Endothelial cell of umbilical vein (primary cell): ENCODE data around the gene HSPG2. TPM values are rescaled to one million over a fixed set of nuclear protein-coding genes. Genes with fewer than 3 reads are reported as not detected.

Experiments
- BruUV-seq: library from RNA; stranded (reverse); fragments of 400-500 nt; replicated peaks from 2 replicates; lab custom pipeline; 2021; lab: Mats Ljungman, UMichigan
- CTCF ChIA-PET: fragments of 300-600, 350-600 bp; sonication (Branson Sonifier 250); formaldehyde crosslinking; loops from one replicate; lab custom pipeline; 2021; ENCODE audit warnings: antibody characterized with exemption, inconsistent platforms; lab: Charles Lee
- POLR2A ChIA-PET: fragments of 300-600, 350-600 bp; sonication (Branson Sonifier 250); formaldehyde crosslinking; loops from one replicate; lab custom pipeline; 2021; ENCODE audit warnings: antibody characterized with exemption, inconsistent platforms; lab: Charles Lee
- DNase-seq: peaks from one replicate; pipeline ENCODE4 v3.0.0-alpha.2; 2011; ENCODE audit warnings: low read depth, low spot score
- FAIRE-seq: peaks from 2 replicates; lab custom pipeline; 2011; peaks lifted over from hg19 to GRCh38; lab: Jason Lieb, UNC
- H2AFZ ChIP-seq: 2 replicates; pipeline ENCODE4 v1.6.0; 2012; ENCODE audit warnings: low read depth, low read length, control low read depth, inconsistent platforms
- H3K27ac ChIP-seq: 2 replicates; pipeline ENCODE4 v1.5.1; 2011; ENCODE audit warnings: low read depth, mild to moderate bottlenecking, control low read depth, low read length, moderate library complexity; ENCODE audit not compliant: insufficient read depth
- H3K27me3 ChIP-seq, 2 experiments: 2 replicates each; pipeline versions ENCODE4 v1.6.0 to v1.6.1; 2011; ENCODE audit warnings: low read length in 2 of 2, mixed read lengths in 1 of 2; ENCODE audit not compliant: control insufficient read depth in 2 of 2, insufficient read depth in 2 of 2
- H3K36me3 ChIP-seq, 2 experiments: 2 replicates in 1 of 2; 3 replicates in 1 of 2; pipeline ENCODE4 v1.5.1; 2011; ENCODE audit warnings: low read length in 2 of 2, mild to moderate bottlenecking in 1 of 2, moderate library complexity in 1 of 2; ENCODE audit not compliant: control insufficient read depth in 2 of 2, insufficient read depth in 2 of 2; ENCODE audit errors: extremely low read depth in 1 of 2
- H3K4me1 ChIP-seq: 3 replicates; pipeline ENCODE4 v1.5.1; 2011; ENCODE audit warnings: mild to moderate bottlenecking, low read length; ENCODE audit not compliant: control insufficient read depth, insufficient read depth; ENCODE audit errors: extremely low read depth
- H3K4me2 ChIP-seq: 2 replicates; pipeline ENCODE4 v1.6.1; 2011; ENCODE audit warnings: low read length, control low read depth, mixed read lengths; ENCODE audit not compliant: insufficient read depth
- H3K4me3 ChIP-seq, 3 experiments: fragments of 200-600 bp in 1 of 3; sonication (generic), shearing (Covaris generic) in 1 of 3; replicated peaks in 1 of 3; 2 replicates each; pipeline ENCODE4 v1.5.1; 2011 to 2016; ENCODE audit warnings: control low read depth in 3 of 3, low read length in 3 of 3, mild to moderate bottlenecking in 2 of 3, inconsistent platforms in 1 of 3, low read depth in 1 of 3, moderate library complexity in 1 of 3; ENCODE audit not compliant: insufficient read depth in 1 of 3
- H3K79me2 ChIP-seq: 2 replicates; pipeline ENCODE4 v1.6.0; 2012; ENCODE audit warnings: low read length, inconsistent platforms; ENCODE audit not compliant: control insufficient read depth, insufficient read depth
- H3K9ac ChIP-seq: replicated peaks from 2 replicates; pipeline ENCODE3; 2011; ENCODE audit warnings: low read length, control low read depth; ENCODE audit not compliant: insufficient read depth; ENCODE audit errors: extremely low read depth
- H3K9me1 ChIP-seq: replicated peaks from 3 replicates; pipeline ENCODE4 v1.6.0; 2011; ENCODE audit warnings: mild to moderate bottlenecking, low read length; ENCODE audit not compliant: control insufficient read depth, insufficient read depth; ENCODE audit errors: extremely low read depth
- H3K9me3 ChIP-seq: replicated peaks from 2 replicates; pipeline ENCODE4 v1.5.1; 2012; ENCODE audit warnings: low read length, inconsistent platforms; ENCODE audit not compliant: control insufficient read depth, insufficient read depth
- H4K20me1 ChIP-seq: replicated peaks from 2 replicates; pipeline ENCODE3; 2011; ENCODE audit warnings: mild to moderate bottlenecking, low read length; ENCODE audit not compliant: control insufficient read depth, insufficient read depth; ENCODE audit errors: extremely low read depth
- EZH2 ChIP-seq: IDR thresholded peaks from 2 replicates; pipeline ENCODE4 v1.6.1; 2012; ENCODE audit warnings: borderline replicate concordance, low read depth, mild to moderate bottlenecking, moderate library complexity, low read length, inconsistent platforms; ENCODE audit not compliant: severe bottlenecking
- FOS ChIP-seq: IDR thresholded peaks from 2 replicates; pipeline ENCODE4 v1.6.1; 2011; ENCODE audit warnings: mild to moderate bottlenecking, low read length, moderate library complexity, borderline replicate concordance; ENCODE audit not compliant: insufficient read depth
- GATA2 ChIP-seq: IDR thresholded peaks from 2 replicates; pipeline ENCODE4 v1.7.0; 2011; ENCODE audit warnings: low read depth, mild to moderate bottlenecking, moderate library complexity, mixed read lengths, low read length; ENCODE audit not compliant: insufficient read length, insufficient read depth
- JUN ChIP-seq: IDR thresholded peaks from 2 replicates; pipeline ENCODE4 v1.6.1; 2011; ENCODE audit warnings: borderline replicate concordance, low read depth; ENCODE audit not compliant: insufficient read length, insufficient read depth
- MAX ChIP-seq: IDR thresholded peaks from 2 replicates; pipeline ENCODE4 v1.6.1; 2011; ENCODE audit not compliant: insufficient read depth, insufficient read length
- MYC ChIP-seq: IDR thresholded peaks from one replicate; pipeline ENCODE4 v1.6.1; 2011; ENCODE audit warnings: mild to moderate bottlenecking, low read depth, low read length
- POLR2A ChIP-seq: IDR thresholded peaks from 2 replicates; pipeline ENCODE4 v1.6.1; 2012; ENCODE audit warnings: low read depth, mild to moderate bottlenecking, control low read depth, low read length
- POLR2AphosphoS5 ChIP-seq: IDR thresholded peaks from 2 replicates; pipeline ENCODE4 v1.6.1; 2012; ENCODE audit warnings: low read depth, mild to moderate bottlenecking, control low read depth, low read length, moderate library complexity; ENCODE audit not compliant: insufficient read depth
- dilution Hi-C: fragments of 300-500 bp; cut with MboI; formaldehyde crosslinking; loops from one replicate; pipeline ENCODE4 v1.15.0; 2019; ENCODE audit warnings: low sequenced_read_pairs; ENCODE audit not compliant: extremely low pct_ligation_motif_present
- intact Hi-C: fragments of 100-400 bp; cut with micrococcal nuclease; formaldehyde crosslinking; loops from one replicate; pipeline ENCODE4 v1.10.0; 2022
- polyA plus RNA-seq, 4 experiments: library from polyadenylated mRNA; depleted of rRNA in 3 of 4; stranded (reverse) in 3 of 4; unstranded in 1 of 4; fragments of >200 nt; gene quantifications; 2 replicates each; pipeline versions ENCODE4 v1.2.1 to v1.2.3, GENCODE V29; 2011 to 2012; ENCODE audit warnings: missing spikeins in 1 of 4
- total RNA-seq: library from RNA; stranded (reverse); gene quantifications from 2 replicates; pipeline ENCODE4 v1.2.3, GENCODE V29; 2021
- TF ChIP-seq, protein P1 (sequence below), 2 donors: IDR thresholded peaks; 1 replicate in 1 of 2; 2 replicates in 1 of 2; pipeline ENCODE4 v1.5.1; 2011; ENCODE audit warnings: low read length in 2 of 2, mild to moderate bottlenecking in 2 of 2, moderate library complexity in 2 of 2, control low read depth in 1 of 2, inconsistent platforms in 1 of 2, low read depth in 1 of 2; ENCODE audit not compliant: insufficient read depth in 1 of 2; ENCODE audit errors: extremely low read depth in 1 of 2

The HSPG2 gene
- total and polyA plus RNA-seq, 2 donors (not counting 3 experiments of a cell fraction or from before 2014, with no cell fraction given) = 734 to 3,499 TPM

- H3K9ac ChIP-seq = no peak overlapping the region
- no peak overlapping the region for H2AFZ ChIP-seq
- H3K36me3 ChIP-seq = peaks cover 69 to 83% of the 10 kb centered on the region in 2 experiments
- peaks cover 17% of the 10 kb centered on the region for H3K4me1 ChIP-seq
- H3K9me1 ChIP-seq = no peaks in the 10 kb centered on the region
- no peaks in the 10 kb centered on the region for H3K9me3 ChIP-seq
- H3K27ac ChIP-seq = no peak overlapping the region
- ChIA-PET CTCF (no interaction called here), POLR2A (no interaction called here)
- FAIRE-seq (no peak), DNase-seq (no peak)
- no peak overlapping the region for H3K4me3 ChIP-seq
- H3K27me3 ChIP-seq = no peaks in the 10 kb centered on the region
- intact Hi-C loops (no loop called here), dilution Hi-C loops (no loop called here)
- peaks cover 91% of the 10 kb centered on the region for H3K79me2 ChIP-seq
- H4K20me1 ChIP-seq = no peaks in the 10 kb centered on the region
- BruUV-seq = no TSS peak
- TF ChIP-seq POLR2A (no peak), POLR2AphosphoS5 (no peak), EZH2 (no peak), MAX (no peak), FOS (no peak), GATA2 (no peak), MYC (no peak), JUN (no peak)
- TF ChIP-seq, protein P1, sequence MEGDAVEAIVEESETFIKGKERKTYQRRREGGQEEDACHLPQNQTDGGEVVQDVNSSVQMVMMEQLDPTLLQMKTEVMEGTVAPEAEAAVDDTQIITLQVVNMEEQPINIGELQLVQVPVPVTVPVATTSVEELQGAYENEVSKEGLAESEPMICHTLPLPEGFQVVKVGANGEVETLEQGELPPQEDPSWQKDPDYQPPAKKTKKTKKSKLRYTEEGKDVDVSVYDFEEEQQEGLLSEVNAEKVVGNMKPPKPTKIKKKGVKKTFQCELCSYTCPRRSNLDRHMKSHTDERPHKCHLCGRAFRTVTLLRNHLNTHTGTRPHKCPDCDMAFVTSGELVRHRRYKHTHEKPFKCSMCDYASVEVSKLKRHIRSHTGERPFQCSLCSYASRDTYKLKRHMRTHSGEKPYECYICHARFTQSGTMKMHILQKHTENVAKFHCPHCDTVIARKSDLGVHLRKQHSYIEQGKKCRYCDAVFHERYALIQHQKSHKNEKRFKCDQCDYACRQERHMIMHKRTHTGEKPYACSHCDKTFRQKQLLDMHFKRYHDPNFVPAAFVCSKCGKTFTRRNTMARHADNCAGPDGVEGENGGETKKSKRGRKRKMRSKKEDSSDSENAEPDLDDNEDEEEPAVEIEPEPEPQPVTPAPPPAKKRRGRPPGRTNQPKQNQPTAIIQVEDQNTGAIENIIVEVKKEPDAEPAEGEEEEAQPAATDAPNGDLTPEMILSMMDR (IDR thresholded peaks at IDR 0.05; ENCODE audit: extremely low read depth in 1 of 2, insufficient read depth in 1 of 2, low read depth in 1 of 2, low read length in 2 of 2) = no peak
- H3K4me2 ChIP-seq = no peak overlapping the region
These were observed 43.9 kb downstream of the HSPG2 start for GRCh38 chr1:21893046-21893805.
